Measurements from ENCODE around the gene RAB5IF. TPM values are rescaled to one million over a fixed set of nuclear protein-coding genes. Genes with fewer than 3 reads are reported as not detected.

RAB5IF gene
- total RNA-seq, 1 experiment from 2014 or later, result 150 TPM

- POLR2A ChIA-PET (ENCODE audit: low non-redundant PET), result no interaction called here
Measured at GRCh38 chr20:36582821-36583220, 22.8 kb upstream of the RAB5IF start.

GRCh38 chr20:36584018-36584481, 21.5 kb upstream of the RAB5IF start:
- Histone ChIP-seq H3K4me3 (ENCODE audit: low read depth, low read length, poor library complexity, severe bottlenecking) (no peak overlapping the region), H3K4me1 (ENCODE audit: insufficient read depth, low read length, poor library complexity, severe bottlenecking) (peaks cover 23% of the 10 kb centered on the region), H3K27ac (ENCODE audit: low read depth, low read length, poor library complexity, severe bottlenecking) (no peak overlapping the region), H3K27me3 (replicated peaks; ENCODE audit: insufficient read depth, low read depth, low read length, poor library complexity) (no peaks in the 10 kb centered on the region), H3K9me3 (ENCODE audit: low read depth, low read length, poor library complexity, severe bottlenecking) (no peaks in the 10 kb centered on the region), H3K36me3 (ENCODE audit: insufficient read depth, low read length, poor library complexity, severe bottlenecking) (peaks cover 52% of the 10 kb centered on the region)
- ChIA-PET CTCF (no interaction called here), POLR2A (ENCODE audit: low non-redundant PET) (interaction anchor here (0.6 kb wide), 1 partner anchor 67 kb away, joined by 7 read pairs; no protein-coding TSS in a partner anchor)
- TF ChIP-seq, protein P1, sequence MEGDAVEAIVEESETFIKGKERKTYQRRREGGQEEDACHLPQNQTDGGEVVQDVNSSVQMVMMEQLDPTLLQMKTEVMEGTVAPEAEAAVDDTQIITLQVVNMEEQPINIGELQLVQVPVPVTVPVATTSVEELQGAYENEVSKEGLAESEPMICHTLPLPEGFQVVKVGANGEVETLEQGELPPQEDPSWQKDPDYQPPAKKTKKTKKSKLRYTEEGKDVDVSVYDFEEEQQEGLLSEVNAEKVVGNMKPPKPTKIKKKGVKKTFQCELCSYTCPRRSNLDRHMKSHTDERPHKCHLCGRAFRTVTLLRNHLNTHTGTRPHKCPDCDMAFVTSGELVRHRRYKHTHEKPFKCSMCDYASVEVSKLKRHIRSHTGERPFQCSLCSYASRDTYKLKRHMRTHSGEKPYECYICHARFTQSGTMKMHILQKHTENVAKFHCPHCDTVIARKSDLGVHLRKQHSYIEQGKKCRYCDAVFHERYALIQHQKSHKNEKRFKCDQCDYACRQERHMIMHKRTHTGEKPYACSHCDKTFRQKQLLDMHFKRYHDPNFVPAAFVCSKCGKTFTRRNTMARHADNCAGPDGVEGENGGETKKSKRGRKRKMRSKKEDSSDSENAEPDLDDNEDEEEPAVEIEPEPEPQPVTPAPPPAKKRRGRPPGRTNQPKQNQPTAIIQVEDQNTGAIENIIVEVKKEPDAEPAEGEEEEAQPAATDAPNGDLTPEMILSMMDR (conservative IDR thresholded peaks at IDR 0.05; ENCODE audit: low read depth, low read length), result no peak
- TF ChIP-seq EZH2 (IDR thresholded peaks at IDR 0.05; ENCODE audit: borderline replicate concordance, low read depth, low read length, poor library complexity, severe bottlenecking), result no peak
- intact Hi-C loops (cut with micrococcal nuclease; ENCODE audit: unreplicated experiment), result no loop called here
- DNase-seq (ENCODE audit: low spot score), result no peak
- BruUV-seq (replicated peaks), result no TSS peak

More at GRCh38 chr20:36582821-36583220, 22.8 kb upstream of the RAB5IF start:
- TF ChIP-seq EZH2 (IDR thresholded peaks at IDR 0.05; ENCODE audit: borderline replicate concordance, low read depth, low read length, poor library complexity, severe bottlenecking), result no peak
- TF ChIP-seq, protein P1 (conservative IDR thresholded peaks at IDR 0.05; ENCODE audit: low read depth, low read length), result no peak
- intact Hi-C loops (cut with micrococcal nuclease; ENCODE audit: unreplicated experiment), result no loop called here
- BruUV-seq (replicated peaks), result no TSS peak
- DNase-seq (ENCODE audit: low spot score), result no peak
- Histone ChIP-seq H3K27me3 (replicated peaks; ENCODE audit: insufficient read depth, low read depth, low read length, poor library complexity) (no peaks in the 10 kb centered on the region), H3K9me3 (ENCODE audit: low read depth, low read length, poor library complexity, severe bottlenecking) (no peaks in the 10 kb centered on the region), H3K4me3 (ENCODE audit: low read depth, low read length, poor library complexity, severe bottlenecking) (no peak overlapping the region), H3K27ac (ENCODE audit: low read depth, low read length, poor library complexity, severe bottlenecking) (no peak overlapping the region), H3K4me1 (ENCODE audit: insufficient read depth, low read length, poor library complexity, severe bottlenecking) (peaks cover 23% of the 10 kb centered on the region), H3K36me3 (ENCODE audit: insufficient read depth, low read length, poor library complexity, severe bottlenecking) (peaks cover 57% of the 10 kb centered on the region)
- CTCF ChIA-PET, result no interaction called here

GRCh38 chr20:36585410-36586125, 20.0 kb upstream of the RAB5IF start:
- no TSS peak for BruUV-seq (replicated peaks)
- intact Hi-C loops (cut with micrococcal nuclease; ENCODE audit: unreplicated experiment), result loop anchor here (5.0 kb wide), 1 partner anchor 78 kb away; no protein-coding TSS in a partner anchor
- H3K36me3 ChIP-seq (ENCODE audit: insufficient read depth, low read length, poor library complexity, severe bottlenecking), result peaks cover 49% of the 10 kb centered on the region
- peak; percentile 97 for DNase-seq (ENCODE audit: low spot score)
- H3K27ac ChIP-seq (ENCODE audit: low read depth, low read length, poor library complexity, severe bottlenecking), result no peak overlapping the region
- TF ChIP-seq EZH2 (IDR thresholded peaks at IDR 0.05; ENCODE audit: borderline replicate concordance, low read depth, low read length, poor library complexity, severe bottlenecking), result no peak
- TF ChIP-seq, protein P1 (conservative IDR thresholded peaks at IDR 0.05; ENCODE audit: low read depth, low read length), result no peak
- H3K27me3 ChIP-seq (replicated peaks; ENCODE audit: insufficient read depth, low read depth, low read length, poor library complexity), result no peaks in the 10 kb centered on the region
- POLR2A ChIA-PET (ENCODE audit: low non-redundant PET), result interaction anchor here (0.8 kb wide), 1 partner anchor 12 kb away, joined by 5 read pairs; the partner anchor contains the start of gene TGIF2
- H3K9me3 ChIP-seq (ENCODE audit: low read depth, low read length, poor library complexity, severe bottlenecking), result no peaks in the 10 kb centered on the region
- H3K4me1 ChIP-seq (ENCODE audit: insufficient read depth, low read length, poor library complexity, severe bottlenecking), result peaks cover 23% of the 10 kb centered on the region
- CTCF ChIA-PET, result interaction anchor here (0.7 kb wide), 1 partner anchor 79 kb away, joined by 3 read pairs; no protein-coding TSS in a partner anchor
- no peak overlapping the region for H3K4me3 ChIP-seq (ENCODE audit: low read depth, low read length, poor library complexity, severe bottlenecking)

All from A673 (cell line).